IMR-90 (cell line): Measurements from ENCODE around the gene SSH2. TPM values are rescaled to one million over a fixed set of nuclear protein-coding genes. Genes with fewer than 3 reads are reported as not detected.

ENCODE experiments used
- ATAC-seq: fragments of 200-7000 bp; cut with Tn5 transposase; 2 replicates; pipeline ENCODE4 v1.9.1; 2020; ENCODE audit warnings: low read depth, mild to moderate bottlenecking, moderate library complexity
- BruUV-seq: library from RNA; stranded (reverse); fragments of 400-500 nt; replicated peaks from 2 replicates; lab custom pipeline; 2021; lab: Mats Ljungman, UMichigan
- CTCF ChIA-PET: fragments of 300-600 bp; formaldehyde crosslinking; extraction: SDS; loops from one replicate; lab custom pipeline; 2021; ENCODE audit warnings: antibody characterized with exemption; lab: Yijun Ruan, JAX
- POLR2A ChIA-PET: fragments of 300-600 bp; sonication (Branson Sonifier 250); formaldehyde crosslinking; loops from one replicate; lab custom pipeline; 2022; ENCODE audit warnings: antibody characterized with exemption; ENCODE audit not compliant: unreplicated experiment; lab: Charles Lee
- DNase-seq: peaks from one replicate; pipeline ENCODE4 v3.0.0; 2013
- H2AFZ ChIP-seq: replicated peaks from 2 replicates; pipeline ENCODE3; 2013; ENCODE audit warnings: low read length, mild to moderate bottlenecking; ENCODE audit not compliant: poor library complexity
- H2AK5ac ChIP-seq: 2 replicates; pipeline ENCODE4 v1.6.1; 2013; ENCODE audit warnings: low read depth, low read length, inconsistent platforms
- H2AK9ac ChIP-seq: replicated peaks from 2 replicates; pipeline ENCODE3; 2013; ENCODE audit warnings: mild to moderate bottlenecking, low read depth, low read length, moderate library complexity; ENCODE audit not compliant: poor library complexity
- H2BK120ac ChIP-seq: 2 replicates; pipeline ENCODE4 v1.6.1; 2013; ENCODE audit warnings: low read depth, low read length, inconsistent platforms
- H2BK15ac ChIP-seq: 3 replicates; pipeline ENCODE4 v1.6.1; 2013; ENCODE audit warnings: low read depth, low read length, inconsistent platforms
- H2BK20ac ChIP-seq: 2 replicates; pipeline ENCODE4 v1.6.1; 2013; ENCODE audit warnings: low read depth, mild to moderate bottlenecking, inconsistent platforms, low read length, moderate library complexity
- H2BK5ac ChIP-seq: 2 replicates; pipeline ENCODE4 v1.6.1; 2013; ENCODE audit warnings: mild to moderate bottlenecking, low read depth, low read length, inconsistent platforms; ENCODE audit not compliant: poor library complexity, severe bottlenecking
- H3K14ac ChIP-seq: replicated peaks from 2 replicates; pipeline ENCODE4 v1.6.1; 2013; ENCODE audit warnings: low read depth, low read length, inconsistent platforms
- H3K18ac ChIP-seq: 2 replicates; pipeline ENCODE4 v1.6.1; 2013; ENCODE audit warnings: low read depth, low read length, control low read depth
- H3K23ac ChIP-seq: 2 replicates; pipeline ENCODE4 v1.6.1; 2013; ENCODE audit warnings: low read depth, low read length, inconsistent platforms
- H3K27ac ChIP-seq: 2 replicates; pipeline ENCODE4 v1.5.1; 2013; ENCODE audit warnings: mild to moderate bottlenecking, control low read depth, low read length; ENCODE audit not compliant: insufficient read depth
- H3K27me3 ChIP-seq: 2 replicates; pipeline ENCODE4 v1.6.1; 2013; ENCODE audit warnings: low read length; ENCODE audit not compliant: control insufficient read depth, insufficient read depth
- H3K36me3 ChIP-seq: 2 replicates; pipeline ENCODE4 v1.6.1; 2013; ENCODE audit warnings: low read length, mixed read lengths; ENCODE audit not compliant: control insufficient read depth, insufficient read depth
- H3K4ac ChIP-seq: 2 replicates; pipeline ENCODE4 v1.6.1; 2013; ENCODE audit warnings: low read depth, low read length, inconsistent platforms
- H3K4me1 ChIP-seq: 2 replicates; pipeline ENCODE4 v1.6.1; 2013; ENCODE audit warnings: low read length, mixed read lengths; ENCODE audit not compliant: control insufficient read depth, insufficient read depth
- H3K4me2 ChIP-seq: 2 replicates; pipeline ENCODE4 v1.6.1; 2013; ENCODE audit warnings: low read depth, mild to moderate bottlenecking, control low read depth, low read length, moderate library complexity
- H3K4me3 ChIP-seq: 2 replicates; pipeline ENCODE4 v1.5.1; 2013; ENCODE audit warnings: low read depth, mild to moderate bottlenecking, control low read depth, low read length, moderate library complexity; ENCODE audit not compliant: insufficient read depth
- H3K56ac ChIP-seq: 2 replicates; pipeline ENCODE4 v1.6.1; 2013; ENCODE audit warnings: low read length, inconsistent platforms; ENCODE audit not compliant: insufficient read depth; ENCODE audit errors: extremely low read depth
- H3K79me1 ChIP-seq, 2 experiments: 2 replicates each; pipeline ENCODE4 v1.6.1; 2013; ENCODE audit warnings: low read length in 2 of 2, inconsistent platforms in 1 of 2, low read depth in 1 of 2
- H3K9ac ChIP-seq: 2 replicates; pipeline ENCODE4 v1.6.1; 2013; ENCODE audit warnings: low read depth, low read length, control low read depth
- H3K9me1 ChIP-seq: 2 replicates; pipeline ENCODE4 v1.6.1; 2013; ENCODE audit warnings: low read length, inconsistent platforms; ENCODE audit not compliant: insufficient read depth
- H3K9me3 ChIP-seq: 2 replicates; pipeline ENCODE4 v1.6.1; 2013; ENCODE audit warnings: low read length; ENCODE audit not compliant: control insufficient read depth, insufficient read depth
- H4K20me1 ChIP-seq: 2 replicates; pipeline ENCODE4 v1.6.1; 2013; ENCODE audit warnings: low read length, inconsistent platforms; ENCODE audit not compliant: insufficient read depth
- H4K5ac ChIP-seq: 2 replicates; pipeline ENCODE4 v1.6.1; 2013; ENCODE audit warnings: mild to moderate bottlenecking, low read depth, low read length, control low read depth
- H4K8ac ChIP-seq, 2 experiments: 2 replicates each; pipeline ENCODE4 v1.6.1; 2013; ENCODE audit warnings: low read depth in 2 of 2, low read length in 2 of 2, control low read depth in 1 of 2, inconsistent platforms in 1 of 2
- H4K91ac ChIP-seq: 2 replicates; pipeline ENCODE4 v1.6.1; 2013; ENCODE audit warnings: low read depth, low read length, inconsistent platforms; ENCODE audit not compliant: insufficient read depth
- BHLHE40 ChIP-seq: fragments of 150-350 bp; IDR thresholded peaks from 2 replicates; pipeline ENCODE4 v1.6.1; 2016; ENCODE audit warnings: mild to moderate bottlenecking, low read depth, low read length
- CEBPB ChIP-seq: IDR thresholded peaks from 2 replicates; pipeline ENCODE4 v1.6.1; 2012; ENCODE audit warnings: low read depth, low read length, improper control_type of control experiment
- MAFK ChIP-seq: IDR thresholded peaks from 2 replicates; pipeline ENCODE4 v1.6.1; 2012; ENCODE audit warnings: low read depth, low read length, improper control_type of control experiment
- NFE2L2 ChIP-seq: fragments of 150-350 bp; IDR thresholded peaks from 2 replicates; pipeline ENCODE4 v1.6.1; 2016; ENCODE audit warnings: low read depth, mild to moderate bottlenecking, low read length
- POLR2A ChIP-seq: IDR thresholded peaks from 2 replicates; pipeline ENCODE4 v1.6.1; 2012; ENCODE audit warnings: mild to moderate bottlenecking, low read depth, low read length
- RAD21 ChIP-seq: IDR thresholded peaks from 2 replicates; pipeline ENCODE4 v1.6.1; 2012; ENCODE audit warnings: low read length, improper control_type of control experiment
- RCOR1 ChIP-seq: IDR thresholded peaks from 2 replicates; pipeline ENCODE4 v1.6.1; 2012; ENCODE audit warnings: mild to moderate bottlenecking, low read length, improper control_type of control experiment; ENCODE audit not compliant: insufficient replicate concordance
- SMC3 ChIP-seq: fragments of 150-350 bp; IDR thresholded peaks from 2 replicates; pipeline ENCODE4 v1.6.1; 2016; ENCODE audit warnings: low read depth, mild to moderate bottlenecking, antibody characterized with exemption, low read length, moderate library complexity
- dilution Hi-C: fragments of 300-500 bp; cut with HindIII; formaldehyde crosslinking; loops from one replicate; pipeline ENCODE4 v1.14.3; 2018; ENCODE audit warnings: low sequenced_read_pairs; ENCODE audit not compliant: unreplicated experiment
- in situ Hi-C: fragments of 300-500 bp; cut with MboI; formaldehyde crosslinking; loops from 3 replicates; pipeline ENCODE4 v1.14.3; 2019; ENCODE audit warnings: low sequenced_read_pairs, inconsistent platforms, mixed read lengths
- intact Hi-C: fragments of 100-400 bp; cut with micrococcal nuclease; formaldehyde crosslinking; loops from 2 replicates; pipeline ENCODE4 v1.10.0; 2022
- polyA plus RNA-seq, 3 experiments: library from polyadenylated mRNA; depleted of rRNA; stranded (reverse); fragments of >200 nt; gene quantifications; 2 replicates each; pipeline ENCODE4 v1.2.3, GENCODE V29; 2012; ENCODE audit warnings: low replicate concordance in 1 of 3
- total RNA-seq: library from RNA; depleted of rRNA; stranded (reverse); fragments of >200 nt; gene quantifications from 2 replicates; pipeline ENCODE4 v1.2.3, GENCODE V29; 2012
- TF ChIP-seq, protein P1 (sequence below): fragments of 150-350 bp; IDR thresholded peaks from 2 replicates; pipeline ENCODE4 v1.6.1; 2017; ENCODE audit warnings: mild to moderate bottlenecking, antibody characterized with exemption, low read length, low read depth
- TF ChIP-seq, protein P2 (sequence below): conservative IDR thresholded peaks from 2 replicates; pipeline ENCODE4 v1.5.1; 2012; ENCODE audit warnings: mild to moderate bottlenecking, low read depth, low read length, improper control_type of control experiment

The SSH2 gene
- total and polyA plus RNA-seq, 2 of the 4 experiments (the other 2 are of a cell fraction), result 9.3 TPM

DNA sequence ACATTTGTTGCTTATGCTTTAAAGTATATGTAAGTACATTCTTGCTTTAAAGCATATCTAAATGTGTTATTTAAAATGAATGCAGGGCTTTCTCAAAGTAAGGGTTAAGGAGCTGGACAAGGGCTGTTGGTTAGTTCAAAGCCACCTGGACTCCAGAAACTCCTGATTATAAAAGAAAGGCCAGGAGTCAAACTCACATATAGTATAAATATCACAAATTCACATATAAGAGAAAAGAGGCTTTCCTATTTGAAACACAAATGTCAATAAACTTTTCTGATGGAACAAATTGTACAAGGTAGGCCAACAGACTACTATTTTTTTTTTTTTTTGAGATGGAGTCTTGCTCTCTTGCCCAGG lies 222.8 kb downstream of the SSH2 start:
- no peak overlapping the region for H4K91ac ChIP-seq
- H2BK15ac ChIP-seq, result no peak overlapping the region
- no peak overlapping the region for H2AK9ac ChIP-seq
- H4K8ac ChIP-seq, result no peak overlapping the region
- no peaks in the 10 kb centered on the region for H3K27me3 ChIP-seq
- no peak overlapping the region for H2AFZ ChIP-seq
- H3K79me1 ChIP-seq, result peaks cover 4 to 24% of the 10 kb centered on the region in 2 experiments; a peak in 3 of 4 replicates
- H3K9ac ChIP-seq, result no peak overlapping the region
- intact Hi-C loops, result no loop called here
- peaks cover 10% of the 10 kb centered on the region for H3K9me1 ChIP-seq
- peaks cover 2% of the 10 kb centered on the region for H3K36me3 ChIP-seq
- no peak overlapping the region for H3K27ac ChIP-seq
- H3K23ac ChIP-seq, result no peak overlapping the region
- no TSS peak for BruUV-seq
- CTCF ChIA-PET, result no interaction called here
- H4K20me1 ChIP-seq, result peaks cover 3% of the 10 kb centered on the region; the same call in 1 of the 2 replicates
- H3K4me3 ChIP-seq, result no peak overlapping the region
- DNase-seq (no peak), ATAC-seq (no peak)
- TF ChIP-seq POLR2A (no peak), SMC3 (no peak), RCOR1 (no peak), NFE2L2 (no peak), MAFK (no peak), RAD21 (no peak), BHLHE40 (no peak), CEBPB (no peak)
- TF ChIP-seq, protein P1, sequence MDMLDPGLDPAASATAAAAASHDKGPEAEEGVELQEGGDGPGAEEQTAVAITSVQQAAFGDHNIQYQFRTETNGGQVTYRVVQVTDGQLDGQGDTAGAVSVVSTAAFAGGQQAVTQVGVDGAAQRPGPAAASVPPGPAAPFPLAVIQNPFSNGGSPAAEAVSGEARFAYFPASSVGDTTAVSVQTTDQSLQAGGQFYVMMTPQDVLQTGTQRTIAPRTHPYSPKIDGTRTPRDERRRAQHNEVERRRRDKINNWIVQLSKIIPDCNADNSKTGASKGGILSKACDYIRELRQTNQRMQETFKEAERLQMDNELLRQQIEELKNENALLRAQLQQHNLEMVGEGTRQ, result no peak
- TF ChIP-seq, protein P2, sequence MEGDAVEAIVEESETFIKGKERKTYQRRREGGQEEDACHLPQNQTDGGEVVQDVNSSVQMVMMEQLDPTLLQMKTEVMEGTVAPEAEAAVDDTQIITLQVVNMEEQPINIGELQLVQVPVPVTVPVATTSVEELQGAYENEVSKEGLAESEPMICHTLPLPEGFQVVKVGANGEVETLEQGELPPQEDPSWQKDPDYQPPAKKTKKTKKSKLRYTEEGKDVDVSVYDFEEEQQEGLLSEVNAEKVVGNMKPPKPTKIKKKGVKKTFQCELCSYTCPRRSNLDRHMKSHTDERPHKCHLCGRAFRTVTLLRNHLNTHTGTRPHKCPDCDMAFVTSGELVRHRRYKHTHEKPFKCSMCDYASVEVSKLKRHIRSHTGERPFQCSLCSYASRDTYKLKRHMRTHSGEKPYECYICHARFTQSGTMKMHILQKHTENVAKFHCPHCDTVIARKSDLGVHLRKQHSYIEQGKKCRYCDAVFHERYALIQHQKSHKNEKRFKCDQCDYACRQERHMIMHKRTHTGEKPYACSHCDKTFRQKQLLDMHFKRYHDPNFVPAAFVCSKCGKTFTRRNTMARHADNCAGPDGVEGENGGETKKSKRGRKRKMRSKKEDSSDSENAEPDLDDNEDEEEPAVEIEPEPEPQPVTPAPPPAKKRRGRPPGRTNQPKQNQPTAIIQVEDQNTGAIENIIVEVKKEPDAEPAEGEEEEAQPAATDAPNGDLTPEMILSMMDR, result no peak
- H4K5ac ChIP-seq, result no peak overlapping the region
- no peak overlapping the region for H3K4me2 ChIP-seq
- POLR2A ChIA-PET, result no interaction called here
- dilution Hi-C loops, result no loop called here
- no peak overlapping the region for H3K4ac ChIP-seq
- peaks cover 14% of the 10 kb centered on the region for H3K4me1 ChIP-seq
- no peak overlapping the region for H2BK20ac ChIP-seq
- no peak overlapping the region for H2BK120ac ChIP-seq
- H3K56ac ChIP-seq, result no peak overlapping the region
- no peaks in the 10 kb centered on the region for H3K9me3 ChIP-seq
- no peak overlapping the region for H3K18ac ChIP-seq
- H2AK5ac ChIP-seq, result no peak overlapping the region
- in situ Hi-C loops, result no loop called here
- no peak overlapping the region for H2BK5ac ChIP-seq
- no peak overlapping the region for H3K14ac ChIP-seq
